ENCODE measurements around the gene ACADS.

Gene ACADS

DNA sequence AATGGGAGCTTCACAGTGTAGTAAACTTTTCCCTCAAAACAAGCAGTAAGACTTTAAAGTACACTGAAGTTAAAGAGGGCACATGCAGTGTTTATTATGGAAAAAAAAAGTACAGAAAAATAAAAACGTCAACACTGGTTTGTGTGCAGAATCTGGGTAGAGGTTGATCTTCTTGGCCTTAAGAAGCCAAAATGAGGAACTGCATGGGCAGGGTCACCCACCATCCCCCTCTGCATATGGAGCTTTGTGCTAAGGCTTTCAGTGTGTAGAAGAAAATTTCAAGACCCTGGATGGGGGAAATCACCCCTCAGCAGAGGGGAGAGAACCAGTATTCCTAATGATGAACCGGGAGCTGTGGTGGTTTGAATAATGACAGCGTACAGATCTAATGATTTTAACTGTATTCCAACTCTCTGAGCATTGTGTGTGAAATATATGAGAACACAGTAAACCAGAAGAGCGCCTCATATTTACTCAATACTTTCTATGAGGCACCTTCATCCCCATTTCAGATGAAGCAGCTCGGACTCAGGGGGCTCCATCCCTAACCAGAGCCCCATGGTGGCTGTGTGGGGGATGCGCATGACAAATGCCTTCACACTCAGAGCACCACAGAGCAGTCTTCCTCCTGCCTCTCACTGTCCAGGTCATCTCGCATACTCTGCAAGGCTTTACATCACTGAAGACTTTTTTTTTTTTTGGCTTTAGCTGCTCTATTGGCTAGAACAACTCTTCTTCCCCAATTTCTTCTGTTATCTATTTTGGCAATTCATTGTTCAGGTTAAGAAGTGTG, 33.4 kb downstream of the ACADS start:
- DNase-seq, result no peak

DNA sequence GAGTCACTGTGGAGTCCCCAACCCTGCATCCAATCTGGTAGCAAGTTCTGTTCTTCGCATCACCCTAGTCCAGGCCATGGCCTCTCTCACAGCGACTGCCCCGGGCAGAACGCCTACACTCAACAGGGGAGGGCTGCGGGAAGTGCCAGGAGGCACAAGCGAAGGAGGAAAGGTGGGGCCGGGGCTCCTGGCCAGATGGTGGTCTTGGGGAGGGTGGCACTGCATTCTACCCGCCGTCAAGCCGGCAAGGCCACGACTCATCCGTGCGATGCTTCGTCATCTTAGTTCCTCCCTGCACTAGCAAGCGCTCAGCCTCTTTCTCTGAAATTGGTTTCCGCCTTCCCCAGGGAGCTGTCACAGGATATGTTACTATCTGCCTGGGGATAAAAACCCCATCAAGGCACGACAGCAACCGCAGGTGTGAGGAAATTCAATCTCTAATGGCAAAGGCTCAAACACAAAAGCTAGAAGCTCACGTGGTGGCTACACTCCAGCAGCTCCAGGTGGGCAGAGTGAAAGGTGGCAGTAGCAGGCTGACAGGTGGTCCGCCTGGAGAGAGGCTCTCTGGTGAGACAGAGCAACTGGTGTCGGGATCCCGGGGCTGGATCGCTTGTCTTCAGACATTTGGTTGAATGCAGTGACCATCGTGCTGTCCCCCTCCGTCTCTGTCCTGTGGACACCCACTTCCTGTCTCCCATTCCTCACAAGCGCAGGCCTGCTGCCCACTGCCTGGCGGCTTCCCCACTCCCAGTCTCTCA, 34.1 kb downstream of the ACADS start:
- no peak for DNase-seq

DNA sequence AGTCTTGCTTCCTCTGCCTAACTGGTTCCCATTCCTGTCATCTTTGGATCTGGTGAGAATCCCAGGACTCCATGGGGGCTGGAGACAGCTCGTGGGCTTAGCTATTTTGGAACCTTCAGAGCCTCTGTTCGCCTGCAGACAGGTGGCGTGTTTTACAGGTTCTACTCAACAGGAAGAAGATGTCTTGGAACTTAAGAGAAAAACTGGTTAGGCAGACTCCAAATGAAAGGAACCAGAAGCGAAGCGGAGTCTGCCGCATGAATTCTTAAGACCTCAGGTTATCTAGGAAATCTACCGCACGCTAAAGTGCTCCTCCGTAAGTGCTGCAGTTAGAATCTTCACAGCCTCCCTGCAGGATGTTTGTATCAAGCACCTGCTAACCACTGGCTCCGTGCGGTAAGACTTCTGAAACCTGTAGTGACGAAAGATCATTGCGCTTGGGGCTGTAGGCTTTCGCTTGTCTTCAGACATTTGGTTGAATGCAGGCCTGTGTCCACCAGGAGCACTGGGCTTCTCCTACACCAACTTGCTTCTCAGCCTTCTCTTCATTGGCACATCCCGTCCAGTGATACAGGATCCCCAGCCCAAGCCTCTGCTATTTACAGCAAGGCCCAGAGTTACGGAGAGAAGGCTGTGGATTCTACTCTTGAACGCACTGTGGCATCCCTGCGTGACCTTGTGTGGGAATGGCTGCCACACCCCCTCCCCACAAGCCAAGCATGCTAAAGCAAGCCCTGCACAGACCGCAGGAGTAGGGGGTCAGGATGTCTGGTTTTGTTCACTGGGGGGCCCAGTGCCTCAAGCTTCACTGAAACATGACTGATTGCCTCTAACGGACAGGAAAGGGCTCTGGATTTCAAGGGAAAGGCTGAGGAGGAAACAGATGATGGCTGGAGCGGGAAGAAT, 35.0 kb downstream of the ACADS start:
- DNase-seq, result no peak

- DNase-seq, result no peak
These were observed 35.9 kb downstream of the ACADS start for GRCh38 chr12:120761519-120761934.

GRCh38 chr12:120762086-120762485, 36.5 kb downstream of the ACADS start:
- DNase-seq, result no peak

GRCh38 chr12:120763250-120763649, 37.6 kb downstream of the ACADS start:
- DNase-seq, result no peak

- no peak for DNase-seq
These were observed 39.2 kb downstream of the ACADS start for GRCh38 chr12:120764816-120765215.

GRCh38 chr12:120766566-120766965, 40.9 kb downstream of the ACADS start:
- no peak for DNase-seq

- DNase-seq, result no peak
These were observed 41.7 kb downstream of the ACADS start for GRCh38 chr12:120767071-120768024.

DNA sequence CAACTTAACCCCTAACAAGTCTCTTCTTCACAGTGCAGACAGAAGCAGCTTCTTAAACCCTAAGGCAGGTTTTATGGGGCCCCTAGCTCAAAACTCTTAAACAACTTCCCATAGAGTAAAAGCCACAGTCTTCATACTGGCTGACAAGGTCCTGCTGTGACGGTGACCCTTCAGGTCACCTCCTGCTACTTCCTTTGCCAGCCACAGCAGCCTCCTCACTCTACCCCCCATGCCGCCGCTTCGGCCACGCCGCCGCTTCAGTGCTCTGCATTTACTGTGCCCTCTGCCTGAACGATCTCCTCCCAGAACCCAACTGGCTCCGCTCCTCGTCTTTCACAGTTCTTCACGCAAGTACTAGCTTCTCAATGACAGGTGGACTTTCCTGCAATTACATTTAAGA, 45.5 kb downstream of the ACADS start:
- DNase-seq, result no peak

GRCh38 chr12:120774169-120774916, 48.7 kb downstream of the ACADS start:
- no peak for DNase-seq

DNA sequence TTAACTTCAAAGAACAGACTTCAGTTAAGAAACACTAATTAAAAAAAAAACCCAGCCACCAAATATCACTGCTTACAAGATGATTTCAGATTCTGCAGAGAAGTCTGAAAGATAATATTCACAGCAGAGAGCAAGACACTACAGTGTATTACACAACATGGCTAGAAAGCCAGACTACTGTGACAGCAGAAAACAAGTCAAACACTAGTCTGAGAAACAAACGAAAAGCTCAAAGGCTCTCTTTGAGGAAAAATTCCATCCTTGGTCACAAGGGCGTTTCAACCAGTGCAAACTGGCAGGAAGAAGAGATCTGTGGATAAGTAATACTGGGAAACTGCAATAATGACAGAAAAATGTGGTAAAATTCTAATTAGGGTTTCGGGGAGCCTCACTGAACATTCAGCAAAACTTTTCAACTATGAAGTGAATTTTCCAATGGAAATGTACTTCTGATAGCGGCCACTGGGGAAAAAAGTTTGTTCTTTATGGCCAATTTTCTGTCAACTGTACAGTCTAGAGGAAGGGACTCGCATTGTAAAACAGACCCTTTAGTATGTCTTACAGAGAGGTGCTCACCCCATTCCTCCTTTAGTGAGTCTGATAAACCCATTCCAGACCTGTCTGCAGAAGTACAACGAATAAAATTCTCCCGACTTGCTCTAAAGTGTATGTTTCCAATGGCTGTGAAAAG, 50.4 kb downstream of the ACADS start:
- DNase-seq, result no peak

DNA sequence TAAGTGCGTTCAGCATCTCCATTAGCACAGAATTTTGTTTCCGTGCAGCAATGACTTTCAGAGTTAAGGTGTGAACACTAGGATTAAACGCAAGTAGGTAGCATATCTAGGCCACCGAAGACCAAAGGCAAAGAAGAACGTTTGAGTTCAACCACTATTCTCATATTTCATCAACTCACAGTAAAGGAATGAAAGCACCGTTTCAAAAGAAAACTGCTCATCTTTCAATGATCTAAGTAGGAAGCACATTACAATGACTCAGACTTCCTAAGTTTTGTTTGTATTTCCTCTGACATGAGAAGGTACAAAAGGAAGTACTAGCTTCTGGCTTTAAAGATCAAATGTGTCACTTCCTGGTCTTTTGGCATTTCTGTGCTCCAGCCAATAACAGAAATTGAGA, 57.6 kb downstream of the ACADS start:
- no peak for DNase-seq

- no peak for DNase-seq
These were observed 59.2 kb downstream of the ACADS start for GRCh38 chr12:120784804-120785203.

GRCh38 chr12:120787889-120788288, 62.3 kb downstream of the ACADS start:
- DNase-seq, result no peak

Data from activated CD8-positive, alpha-beta memory T cell treated with anti-CD3 and anti-CD28 coated beads for 24 hours (primary cell).